ENCODE measurements around the gene ITPRIP. TPM values are rescaled to one million over a fixed set of nuclear protein-coding genes. Genes with fewer than 3 reads are reported as not detected.

The ITPRIP gene
- total and polyA plus RNA-seq, 2 donors (not counting 1 experiment from before 2014, with no cell fraction given), result 6.8 to 18.8 TPM

DNA sequence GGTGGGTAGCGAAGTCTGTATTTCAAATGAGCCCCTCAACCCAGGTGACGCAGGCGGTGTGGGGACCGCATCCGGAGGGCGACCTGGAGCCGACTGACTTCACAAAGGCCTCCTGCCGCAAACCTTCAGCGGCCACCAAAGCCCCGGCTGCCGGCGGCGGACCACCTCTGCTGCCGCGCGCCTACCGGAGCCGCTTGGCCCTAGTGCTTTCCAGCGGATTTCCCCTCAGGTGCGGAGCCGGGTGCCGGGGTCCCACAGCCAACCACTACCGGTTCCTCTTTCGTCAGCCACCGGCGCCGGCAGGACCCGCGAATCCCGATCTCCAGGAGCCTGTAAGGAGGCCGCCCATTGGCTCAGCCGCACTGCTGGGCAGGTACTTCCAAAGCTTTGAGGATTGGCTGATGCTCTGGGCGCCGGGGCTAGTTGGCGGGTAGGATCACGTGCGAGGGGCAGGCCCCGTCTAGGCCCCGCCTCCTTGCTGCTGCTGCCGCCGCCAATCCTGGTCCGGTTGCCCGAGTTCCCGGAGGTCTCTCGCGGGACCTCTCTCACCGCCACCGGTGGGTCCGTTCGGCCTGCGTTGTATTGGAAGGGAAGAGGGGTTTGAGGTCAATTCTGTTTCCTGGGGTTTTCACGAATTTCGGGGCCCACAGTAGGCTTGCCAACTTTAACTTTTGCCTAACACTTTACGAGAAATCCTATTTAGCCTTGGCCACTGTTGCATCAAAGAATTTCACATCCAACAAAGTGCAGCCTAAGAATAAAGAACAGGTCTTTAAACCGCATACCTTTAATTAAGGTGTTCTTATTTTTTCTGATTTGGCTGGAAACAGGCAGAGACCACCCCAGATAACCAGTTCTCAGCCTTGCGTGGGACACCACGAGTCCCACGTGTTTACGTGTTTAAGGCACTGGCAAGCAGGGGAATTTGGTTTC is 69.3 kb downstream of the ITPRIP start, which contains the start of gene GSTO2:
GSTO2 (plus strand) TSS at position 472 of the 933 bp plus-strand sequence. CDS start 5,732 bp downstream, outside the sequence.
- peak; percentile 99 for DNase-seq (ENCODE audit: low read depth in 2 of 2)
- H2AFZ ChIP-seq (ENCODE audit: low read length), result peak within 1 kb of the TSS; percentile 73
- H3K79me2 ChIP-seq (ENCODE audit: control insufficient read depth, insufficient read depth, low read length), result peaks cover 4% of the 10 kb centered on the region
- no peaks in the 10 kb centered on the region for H4K20me1 ChIP-seq (ENCODE audit: control insufficient read depth, extremely low read depth, insufficient read depth, low read length)
- H3K27ac ChIP-seq (ENCODE audit: insufficient read depth, low read length), result peak within 1 kb of the TSS; percentile 73
- peaks cover 13% of the 10 kb centered on the region for H3K36me3 ChIP-seq (ENCODE audit: control insufficient read depth, insufficient read depth, low read length)
- H3K4me2 ChIP-seq (ENCODE audit: extremely low read depth, insufficient read depth, low read length), result peak within 1 kb of the TSS; percentile 83
- peak within 1 kb of the TSS; percentile 85 for H3K9ac ChIP-seq (ENCODE audit: insufficient read depth, low read length)
- H3K4me1 ChIP-seq (ENCODE audit: control insufficient read depth, extremely low read depth, insufficient read depth, low read length), result peaks cover 8% of the 10 kb centered on the region
- peak within 1 kb of the TSS; percentile 66 to 93 (median 72) for H3K4me3 ChIP-seq (replicated peaks in 1 of 4; ENCODE audit: control extremely low read depth in 1 of 4, insufficient read depth in 1 of 4, low read depth in 3 of 4, low read length in 4 of 4)
- no peaks in the 10 kb centered on the region for H3K9me3 ChIP-seq (ENCODE audit: control insufficient read depth, insufficient read depth, low read depth, low read length)
- no peaks in the 10 kb centered on the region for H3K27me3 ChIP-seq (ENCODE audit: control insufficient read depth, insufficient read depth, low read length)
- TF ChIP-seq EZH2 (IDR thresholded peaks at IDR 0.05; ENCODE audit: low read length, missing control alignments), result no peak
- TF ChIP-seq, protein P1, sequence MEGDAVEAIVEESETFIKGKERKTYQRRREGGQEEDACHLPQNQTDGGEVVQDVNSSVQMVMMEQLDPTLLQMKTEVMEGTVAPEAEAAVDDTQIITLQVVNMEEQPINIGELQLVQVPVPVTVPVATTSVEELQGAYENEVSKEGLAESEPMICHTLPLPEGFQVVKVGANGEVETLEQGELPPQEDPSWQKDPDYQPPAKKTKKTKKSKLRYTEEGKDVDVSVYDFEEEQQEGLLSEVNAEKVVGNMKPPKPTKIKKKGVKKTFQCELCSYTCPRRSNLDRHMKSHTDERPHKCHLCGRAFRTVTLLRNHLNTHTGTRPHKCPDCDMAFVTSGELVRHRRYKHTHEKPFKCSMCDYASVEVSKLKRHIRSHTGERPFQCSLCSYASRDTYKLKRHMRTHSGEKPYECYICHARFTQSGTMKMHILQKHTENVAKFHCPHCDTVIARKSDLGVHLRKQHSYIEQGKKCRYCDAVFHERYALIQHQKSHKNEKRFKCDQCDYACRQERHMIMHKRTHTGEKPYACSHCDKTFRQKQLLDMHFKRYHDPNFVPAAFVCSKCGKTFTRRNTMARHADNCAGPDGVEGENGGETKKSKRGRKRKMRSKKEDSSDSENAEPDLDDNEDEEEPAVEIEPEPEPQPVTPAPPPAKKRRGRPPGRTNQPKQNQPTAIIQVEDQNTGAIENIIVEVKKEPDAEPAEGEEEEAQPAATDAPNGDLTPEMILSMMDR (conservative IDR thresholded peaks at IDR 0.05 in 1 of 2, IDR thresholded peaks at IDR 0.05 in 1 of 2; ENCODE audit: low read depth in 1 of 2, low read length in 2 of 2), result no peak

DNA sequence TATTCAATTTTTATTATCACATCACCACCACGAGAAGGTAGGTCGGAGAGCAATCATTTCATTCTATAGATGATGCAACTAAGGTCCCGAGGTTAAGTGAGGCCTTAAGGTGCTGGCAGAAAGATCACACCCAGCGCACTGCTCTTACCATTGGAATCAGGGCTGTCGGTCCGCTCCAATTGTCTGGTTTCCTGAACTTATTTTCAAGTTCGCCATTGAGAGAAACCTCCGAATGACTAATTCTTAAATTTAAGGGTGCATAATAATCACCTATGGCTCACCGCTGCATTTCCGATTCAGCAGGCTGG is 69.9 kb downstream of the ITPRIP start:
- Histone ChIP-seq H3K79me2 (ENCODE audit: control insufficient read depth, insufficient read depth, low read length) (peaks cover 5% of the 10 kb centered on the region), H3K27ac (ENCODE audit: insufficient read depth, low read length) (peak overlapping the region; percentile 73), H3K4me2 (ENCODE audit: extremely low read depth, insufficient read depth, low read length) (peak overlapping the region; percentile 83), H4K20me1 (ENCODE audit: control insufficient read depth, extremely low read depth, insufficient read depth, low read length) (no peaks in the 10 kb centered on the region), H3K36me3 (ENCODE audit: control insufficient read depth, insufficient read depth, low read length) (peaks cover 14% of the 10 kb centered on the region), H3K9ac (ENCODE audit: insufficient read depth, low read length) (peak overlapping the region; percentile 85), H3K9me3 (ENCODE audit: control insufficient read depth, insufficient read depth, low read depth, low read length) (no peaks in the 10 kb centered on the region), H3K27me3 (ENCODE audit: control insufficient read depth, insufficient read depth, low read length) (no peaks in the 10 kb centered on the region), H3K4me3 (replicated peaks in 1 of 4; ENCODE audit: control extremely low read depth in 1 of 4, insufficient read depth in 1 of 4, low read depth in 3 of 4, low read length in 4 of 4) (peak overlapping the region; percentile 66 to 91 (median 72)), H2AFZ (ENCODE audit: low read length) (peak overlapping the region; percentile 43), H3K4me1 (ENCODE audit: control insufficient read depth, extremely low read depth, insufficient read depth, low read length) (peaks cover 3% of the 10 kb centered on the region)
- DNase-seq (ENCODE audit: low read depth in 2 of 2), result peak in 1 of 2 donors; percentile 19
- no peak for TF ChIP-seq EZH2 (IDR thresholded peaks at IDR 0.05; ENCODE audit: low read length, missing control alignments)
- TF ChIP-seq, protein P1 (conservative IDR thresholded peaks at IDR 0.05 in 1 of 2, IDR thresholded peaks at IDR 0.05 in 1 of 2; ENCODE audit: low read depth in 1 of 2, low read length in 2 of 2), result no peak

DNA sequence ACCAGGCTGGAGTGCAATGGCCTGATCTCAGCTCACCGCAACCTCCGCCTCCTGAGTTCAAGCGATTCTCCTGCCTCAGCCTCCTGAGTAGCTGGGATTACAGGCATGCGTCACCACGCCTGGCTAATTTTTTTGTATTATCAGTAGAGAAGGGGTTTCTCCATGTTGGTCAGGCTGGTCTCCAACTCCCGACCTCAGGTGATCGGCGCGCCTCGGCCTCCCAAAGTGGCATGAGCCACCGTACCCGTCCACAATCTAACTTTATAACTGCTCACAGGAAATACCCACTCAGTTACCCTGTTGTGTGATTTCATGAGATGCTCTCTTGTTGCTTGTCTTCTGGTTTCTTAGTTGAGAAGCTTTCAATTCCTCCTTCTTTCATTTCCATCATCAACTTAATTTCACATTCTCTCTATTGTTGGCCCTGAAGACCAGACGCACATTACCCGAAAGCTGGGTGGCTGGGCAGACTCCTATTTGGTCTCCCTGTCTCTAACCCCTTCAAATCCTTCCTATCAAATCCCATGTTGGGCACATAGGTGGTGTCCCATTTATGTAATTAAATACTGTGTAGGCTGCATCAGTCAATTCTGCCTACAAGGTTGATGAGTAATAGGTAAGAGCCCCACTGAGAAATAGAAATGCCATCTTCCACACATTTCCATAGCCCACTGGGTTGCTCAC is 70.4 kb downstream of the ITPRIP start:
- DNase-seq (ENCODE audit: low read depth in 2 of 2), result no peak
- TF ChIP-seq EZH2 (IDR thresholded peaks at IDR 0.05; ENCODE audit: low read length, missing control alignments), result no peak
- TF ChIP-seq, protein P1 (conservative IDR thresholded peaks at IDR 0.05 in 1 of 2, IDR thresholded peaks at IDR 0.05 in 1 of 2; ENCODE audit: low read depth in 1 of 2, low read length in 2 of 2), result no peak
- H4K20me1 ChIP-seq (ENCODE audit: control insufficient read depth, extremely low read depth, insufficient read depth, low read length), result no peaks in the 10 kb centered on the region
- peaks cover under 1% of the 10 kb centered on the region for H3K4me1 ChIP-seq (ENCODE audit: control insufficient read depth, extremely low read depth, insufficient read depth, low read length)
- H3K4me3 ChIP-seq (replicated peaks in 1 of 4; ENCODE audit: control extremely low read depth in 1 of 4, insufficient read depth in 1 of 4, low read depth in 3 of 4, low read length in 4 of 4), result peak overlapping the region; percentile 66 to 91 (median 72)
- H3K9me3 ChIP-seq (ENCODE audit: control insufficient read depth, insufficient read depth, low read depth, low read length), result no peaks in the 10 kb centered on the region
- H3K36me3 ChIP-seq (ENCODE audit: control insufficient read depth, insufficient read depth, low read length), result peaks cover 15% of the 10 kb centered on the region
- peak overlapping the region; percentile 83 for H3K4me2 ChIP-seq (ENCODE audit: extremely low read depth, insufficient read depth, low read length)
- H3K27ac ChIP-seq (ENCODE audit: insufficient read depth, low read length), result peak overlapping the region; percentile 73
- no peaks in the 10 kb centered on the region for H3K27me3 ChIP-seq (ENCODE audit: control insufficient read depth, insufficient read depth, low read length)
- H3K9ac ChIP-seq (ENCODE audit: insufficient read depth, low read length), result no peak overlapping the region
- peaks cover 6% of the 10 kb centered on the region for H3K79me2 ChIP-seq (ENCODE audit: control insufficient read depth, insufficient read depth, low read length)
- no peak overlapping the region for H2AFZ ChIP-seq (ENCODE audit: low read length)

All from fibroblast of lung (primary cell).